Stimulated activated CD8-positive, alpha-beta memory T cell treated with anti-CD3 and anti-CD28 coated beads, Interleukin-4, amount 100 ng/mL, for 48 hours (primary cell): ENCODE measurements around the gene RBM8A.
"Not testable (repeated sequence)": the region's sequence is repeated elsewhere in the genome, so short reads cannot be mapped to it uniquely, and the experiment has no call there.

Experiments used
- DNase-seq: peaks from one replicate; pipeline ENCODE4 v3.0.0-alpha.2; 2020

Gene RBM8A

DNA sequence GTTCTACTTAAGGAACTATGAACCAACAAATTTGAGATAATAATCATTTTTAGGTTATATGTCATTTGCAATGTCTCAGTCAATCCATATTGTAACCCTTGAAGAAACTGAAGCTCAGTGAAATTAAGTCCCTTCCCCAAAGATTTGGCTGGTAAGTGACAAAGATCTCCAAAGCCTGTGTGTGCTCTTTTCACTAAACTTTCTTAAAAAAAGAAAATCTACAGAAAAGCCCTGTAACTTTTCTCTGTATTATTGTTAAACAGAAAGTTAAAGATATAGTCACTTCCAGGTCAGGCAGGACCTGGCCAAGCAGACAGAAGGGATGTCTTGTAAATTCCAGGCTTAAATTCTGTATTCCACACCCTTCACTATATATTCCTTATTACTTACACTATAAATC lies 29.1 kb upstream of the RBM8A start:
- DNase-seq = no peak

DNA sequence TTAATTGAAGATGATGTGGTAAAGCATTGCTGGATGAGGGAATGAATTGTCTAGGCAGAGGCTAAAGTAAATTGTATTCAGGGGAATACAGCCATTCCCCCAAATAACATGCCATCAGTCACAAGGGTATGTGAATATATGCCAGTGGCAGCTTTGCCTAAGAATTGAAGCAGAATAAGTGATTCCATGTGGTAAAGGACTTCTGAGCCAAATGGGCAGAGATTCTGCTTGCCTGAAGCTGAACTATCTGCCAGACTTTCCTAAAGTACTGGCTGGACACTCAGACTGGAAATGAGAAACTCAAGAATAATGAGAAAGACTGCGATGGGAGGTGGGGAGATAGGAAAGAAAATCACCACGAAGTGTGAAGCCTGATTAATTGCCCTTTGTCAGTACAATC lies 28.2 kb upstream of the RBM8A start:
- no peak for DNase-seq

DNA sequence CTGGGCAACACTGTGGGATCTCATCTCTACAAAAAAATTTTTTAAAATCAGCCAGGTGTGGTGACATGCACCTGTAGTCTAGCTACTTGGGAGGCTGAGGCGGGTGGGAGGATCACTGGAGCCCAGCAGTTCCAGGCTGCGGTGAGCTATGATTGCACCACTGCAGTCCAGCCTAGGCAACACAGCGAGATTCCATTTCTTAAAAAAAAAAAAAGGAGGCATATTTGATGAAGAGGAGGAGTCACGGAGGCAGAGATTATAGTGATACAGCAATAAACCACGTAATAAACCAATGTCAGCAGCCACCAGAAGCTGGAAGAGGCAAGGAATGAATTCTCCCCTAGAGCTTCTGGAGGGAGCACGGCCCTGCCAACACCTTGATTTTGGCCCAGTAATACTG lies 26.6 kb upstream of the RBM8A start:
- no peak for DNase-seq

DNA sequence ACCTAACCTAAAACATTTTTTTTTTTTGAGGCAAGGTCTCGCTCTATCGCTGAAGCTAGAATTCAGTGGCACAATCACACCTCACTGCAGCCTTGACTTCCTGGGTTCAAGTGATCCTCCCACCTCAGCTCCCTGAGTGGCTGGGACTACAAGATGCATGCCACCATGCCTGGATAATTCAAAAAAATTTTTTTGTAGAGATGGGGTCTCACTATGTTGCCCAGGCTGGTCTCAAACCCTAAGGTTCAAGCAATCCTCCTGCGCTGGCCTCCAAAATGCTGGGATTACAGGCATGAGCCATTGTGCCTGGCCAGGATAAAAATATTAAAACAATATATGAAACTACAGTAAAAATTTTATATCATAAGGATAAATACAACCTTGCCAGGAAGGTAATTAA lies 25.6 kb upstream of the RBM8A start:
- DNase-seq = no peak

DNA sequence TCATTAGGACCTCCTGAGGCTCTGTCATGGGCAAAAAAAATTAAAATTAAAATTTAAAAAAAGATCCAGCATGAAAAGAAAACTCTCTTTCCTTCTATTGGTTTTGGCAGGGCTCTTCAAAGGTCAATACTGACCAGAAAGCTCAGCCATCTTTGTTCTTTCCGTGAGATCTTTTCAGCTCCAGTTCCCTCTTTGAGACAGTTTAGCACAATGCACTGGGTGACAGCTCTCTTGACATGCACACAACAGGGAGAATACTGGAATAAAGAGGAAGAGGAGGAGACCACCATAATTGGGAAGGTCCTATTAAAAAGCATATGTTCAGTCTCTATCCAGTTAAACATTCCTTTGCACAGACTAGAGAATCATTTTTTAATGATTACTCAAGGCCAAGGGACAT lies 24.2 kb upstream of the RBM8A start:
- DNase-seq = no peak

DNA sequence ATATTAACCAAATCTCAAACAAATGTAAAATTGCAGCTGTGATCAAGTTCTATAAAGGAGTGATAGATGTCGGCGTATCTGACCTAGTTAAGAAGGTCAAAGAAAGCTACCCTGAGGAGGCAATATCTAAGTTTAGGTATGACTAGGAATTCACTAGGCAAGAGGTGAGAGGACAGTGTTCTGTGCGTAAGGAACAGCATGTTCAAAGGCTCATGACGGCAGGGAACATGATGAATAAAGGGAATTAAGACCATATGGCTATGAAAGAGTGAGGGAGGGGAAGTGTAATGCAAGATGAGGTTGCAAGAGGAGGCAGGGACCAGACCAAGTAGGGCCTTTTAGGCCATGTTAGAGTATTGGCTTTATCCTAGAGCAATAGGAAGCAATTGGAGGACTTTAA lies 21.9 kb upstream of the RBM8A start:
- no peak for DNase-seq

DNA sequence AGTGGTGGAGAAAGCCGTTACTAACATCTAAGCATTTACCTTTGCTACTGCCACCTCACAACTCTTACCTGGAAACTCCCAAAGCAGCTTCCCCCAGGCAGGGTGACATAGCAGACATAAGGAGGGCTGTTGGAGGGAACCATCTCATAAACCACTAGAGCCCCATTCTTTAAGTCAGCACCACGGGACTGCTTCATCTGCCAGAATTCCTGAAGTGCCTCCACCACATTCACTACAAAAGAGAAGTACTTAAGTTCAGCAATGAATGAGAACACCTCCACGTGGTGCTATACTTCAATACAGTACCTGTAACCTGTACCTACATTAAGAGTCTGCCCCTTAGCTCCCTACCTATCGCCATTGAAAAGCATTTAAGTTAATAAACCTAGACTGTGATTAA lies 20.3 kb upstream of the RBM8A start:
- no peak for DNase-seq

DNA sequence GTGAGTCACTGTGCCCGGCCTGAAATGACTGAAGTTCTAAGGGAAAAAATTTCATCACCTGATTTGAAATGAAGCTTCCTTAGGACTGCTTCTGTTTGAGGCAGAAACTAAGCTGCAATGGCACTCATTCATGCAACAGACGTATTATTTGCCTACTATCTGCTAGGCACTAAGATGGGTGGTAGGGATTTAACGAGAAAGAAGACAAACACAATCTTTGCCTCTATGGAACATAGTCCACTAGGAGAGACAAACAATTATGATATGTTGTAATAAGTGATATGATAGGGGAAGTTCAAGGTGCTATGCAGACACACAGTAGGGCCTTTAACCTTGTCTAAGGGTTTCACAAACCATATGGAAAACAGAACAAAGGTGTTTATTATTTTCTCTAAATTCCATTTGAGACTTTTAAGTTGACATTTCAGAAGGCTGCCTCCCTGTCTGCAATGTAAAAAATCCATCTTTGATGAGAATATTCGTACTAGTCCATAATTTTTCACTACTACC lies 19.2 kb upstream of the RBM8A start:
- DNase-seq = no peak

DNA sequence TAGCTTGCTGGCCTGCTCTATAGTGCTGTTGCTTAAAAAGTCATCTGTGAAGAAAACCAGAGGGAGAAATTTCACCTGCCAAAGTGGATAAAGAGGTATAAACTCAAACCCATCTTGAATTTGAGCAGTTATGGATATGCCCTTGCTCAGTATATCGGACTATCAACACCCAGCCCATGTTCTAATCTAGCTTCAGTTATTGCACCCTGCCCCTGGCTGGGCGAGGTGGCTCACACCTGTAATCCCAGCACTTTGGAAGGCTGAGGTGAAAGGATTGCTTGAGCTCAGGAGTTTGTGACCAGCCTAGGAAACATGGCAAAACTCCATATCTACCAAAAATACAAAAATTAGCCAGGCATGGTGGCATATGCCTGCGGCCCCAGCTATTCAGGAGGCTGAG lies 17.2 kb upstream of the RBM8A start:
- DNase-seq = no peak

DNA sequence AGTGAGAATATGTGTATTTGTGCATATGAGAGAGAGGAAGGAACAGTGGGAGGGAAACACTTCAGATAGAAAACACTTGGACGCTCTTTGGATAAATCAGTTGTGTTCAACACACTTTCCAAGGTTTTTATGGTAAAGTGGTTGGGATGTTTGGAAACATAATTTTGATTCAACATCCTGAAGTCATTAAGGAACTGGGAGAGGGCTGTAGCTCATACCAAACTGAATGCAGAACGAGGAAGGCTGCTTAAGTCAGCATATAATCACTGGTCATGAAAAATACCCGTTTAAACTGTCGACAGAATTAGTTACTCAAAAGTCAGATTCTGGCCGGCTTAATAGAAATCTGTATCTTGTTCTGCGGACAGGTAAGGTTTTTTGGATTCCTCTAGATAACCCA lies 15.6 kb upstream of the RBM8A start:
- no peak for DNase-seq

DNA sequence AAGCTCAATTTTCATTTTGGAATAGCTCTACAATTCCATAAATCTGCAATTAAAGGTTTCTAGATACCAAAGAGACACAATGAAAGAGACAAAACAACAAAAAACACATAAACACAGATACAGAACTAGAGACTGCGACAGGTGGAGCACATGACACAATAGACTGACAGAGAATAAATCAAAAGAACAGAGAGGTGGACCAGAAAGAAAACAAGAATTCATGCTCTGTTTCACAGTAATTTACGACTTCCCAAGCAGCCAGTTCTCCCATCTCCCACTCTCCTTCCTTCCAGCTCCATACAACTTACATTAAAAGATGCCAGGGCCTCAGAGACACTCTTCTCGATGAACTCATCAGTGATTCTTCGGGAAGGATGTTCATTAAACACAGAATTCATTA lies 15.1 kb upstream of the RBM8A start:
- DNase-seq = no peak

DNA sequence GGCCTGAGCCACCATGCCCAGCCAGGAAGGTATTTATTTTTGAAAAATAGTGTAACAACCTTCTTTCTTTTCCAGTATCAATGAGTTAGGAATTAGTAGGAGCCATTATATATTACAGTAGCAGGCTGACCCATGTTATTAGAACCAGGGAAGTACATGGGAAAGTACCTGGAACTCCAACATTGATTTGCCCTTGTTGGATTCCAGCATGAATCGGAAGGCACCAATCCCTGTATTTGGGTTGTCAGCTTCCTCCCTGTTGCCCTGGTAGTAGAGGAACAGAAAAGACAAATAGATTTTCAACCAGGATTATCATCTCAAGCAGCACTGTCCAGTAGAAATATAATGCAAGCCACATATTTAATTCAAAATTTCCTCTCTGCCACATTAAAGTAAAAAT lies 10.2 kb upstream of the RBM8A start:
- DNase-seq = no peak

DNA sequence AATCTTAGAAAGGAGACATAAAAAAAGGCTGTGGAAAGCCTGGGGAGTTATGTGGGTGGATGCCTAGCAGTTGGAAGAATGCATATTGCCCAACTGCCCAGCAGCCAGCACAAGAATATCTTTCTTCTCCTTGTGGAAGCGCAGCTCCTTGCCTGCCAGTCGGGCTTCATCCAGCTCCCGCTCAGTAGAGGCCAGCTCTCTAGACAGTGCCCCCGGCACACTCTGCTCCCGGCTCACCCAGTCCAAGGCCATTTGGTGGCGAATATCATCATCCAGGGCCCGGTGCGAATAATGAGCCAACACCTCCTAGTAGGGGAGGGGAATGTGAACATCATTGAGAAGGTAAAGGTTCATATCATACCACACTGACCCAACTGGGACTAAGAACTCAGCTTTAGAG lies 9.0 kb upstream of the RBM8A start:
- no peak for DNase-seq

DNA sequence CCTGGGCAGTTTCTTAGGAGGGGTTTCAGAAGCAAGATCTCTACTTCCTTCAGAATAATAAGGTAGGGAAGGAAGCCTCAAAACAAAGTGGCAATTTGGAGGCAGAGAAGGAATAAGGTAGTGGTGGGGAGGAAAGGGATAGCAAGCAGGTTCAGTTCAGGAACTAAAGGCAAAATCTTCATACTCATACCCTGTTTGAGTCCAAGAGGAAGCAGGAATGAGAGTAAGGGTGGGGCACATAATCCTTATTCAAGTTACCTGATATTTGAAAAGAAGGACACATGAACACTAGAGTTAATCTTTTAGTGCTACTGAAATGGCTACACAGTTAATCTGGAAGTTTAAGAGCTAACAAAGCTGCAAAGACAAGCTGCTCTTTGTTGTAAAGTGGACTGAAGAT lies 8.4 kb upstream of the RBM8A start:
- no peak for DNase-seq

DNA sequence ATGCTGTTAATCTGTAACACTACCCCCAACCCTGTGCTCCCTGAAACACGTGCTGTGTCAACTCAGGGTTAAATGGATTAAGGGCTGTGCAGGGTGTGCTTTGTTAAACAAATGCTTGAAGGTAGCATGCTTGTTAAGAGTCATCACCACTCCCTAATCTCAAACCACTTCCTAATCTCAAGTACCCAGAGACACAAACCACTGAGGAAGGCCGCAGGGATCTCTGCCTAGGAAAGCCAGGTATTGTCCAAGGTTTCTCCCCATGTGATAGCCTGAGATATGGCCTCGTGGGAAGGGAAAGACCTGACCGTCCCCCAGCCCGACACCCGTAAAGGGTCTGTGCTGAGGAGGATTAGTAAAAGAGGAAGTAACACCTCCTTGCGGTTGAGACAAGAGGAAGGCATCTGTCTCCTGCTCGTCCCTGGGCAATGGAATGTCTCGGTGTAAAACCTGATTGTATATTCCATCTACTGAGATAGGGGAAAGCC lies 5.3 kb upstream of the RBM8A start:
- not testable (repeated sequence) for DNase-seq

DNA sequence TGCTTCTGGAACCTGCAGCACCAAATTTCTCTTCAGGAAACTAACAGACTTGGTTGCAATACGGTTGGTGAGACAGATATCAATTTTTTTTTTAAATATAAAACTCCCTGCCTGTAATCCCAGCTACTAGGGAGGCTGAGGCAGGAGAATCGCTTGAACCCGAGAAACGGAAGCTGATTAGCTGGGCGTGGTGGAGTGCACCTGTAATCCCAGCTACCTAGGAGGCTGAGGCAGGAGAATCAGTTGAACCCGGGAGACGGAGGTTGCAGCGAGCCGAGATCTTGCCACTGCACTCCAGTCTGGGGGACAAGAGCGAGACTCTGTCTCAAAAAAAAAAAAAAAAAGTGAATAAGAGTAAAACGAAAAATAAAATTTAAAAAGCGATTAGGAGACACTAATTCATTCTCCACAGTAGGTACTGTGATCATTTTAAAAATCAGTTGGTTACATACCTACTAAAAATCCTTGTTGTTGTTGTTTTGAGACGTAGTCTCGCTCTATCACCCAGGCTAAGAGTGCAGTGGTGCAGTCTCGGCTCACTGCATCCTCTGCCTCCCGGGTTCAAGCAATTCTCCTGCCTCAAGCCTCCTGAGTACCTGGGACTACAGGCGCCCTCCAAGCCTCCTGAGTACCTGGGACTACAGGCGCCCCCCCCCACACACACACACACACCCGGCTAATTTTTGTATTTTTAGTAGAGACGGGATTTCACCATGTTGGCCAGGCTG lies 796 bp upstream of the RBM8A start:
- DNase-seq = peak; percentile 36

DNA sequence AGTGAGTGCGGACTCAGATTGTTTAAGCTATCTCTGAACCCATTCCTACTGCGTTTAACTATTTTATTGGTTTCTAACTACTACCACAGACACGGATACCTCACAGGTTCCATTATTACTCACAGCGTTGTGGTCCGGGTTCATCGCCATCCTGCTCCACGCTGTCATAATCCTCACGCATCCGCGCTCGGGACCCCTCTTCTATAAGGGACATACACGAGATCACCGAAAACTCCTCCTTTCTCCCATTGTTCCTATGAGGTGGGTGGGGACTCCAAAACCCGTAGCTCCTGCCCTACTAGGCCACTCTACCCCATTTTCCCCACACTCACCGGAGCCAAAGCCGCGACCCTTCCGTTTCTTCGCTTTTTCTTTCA lies 610 bp downstream of the RBM8A start:
- DNase-seq = peak; percentile 71

DNA sequence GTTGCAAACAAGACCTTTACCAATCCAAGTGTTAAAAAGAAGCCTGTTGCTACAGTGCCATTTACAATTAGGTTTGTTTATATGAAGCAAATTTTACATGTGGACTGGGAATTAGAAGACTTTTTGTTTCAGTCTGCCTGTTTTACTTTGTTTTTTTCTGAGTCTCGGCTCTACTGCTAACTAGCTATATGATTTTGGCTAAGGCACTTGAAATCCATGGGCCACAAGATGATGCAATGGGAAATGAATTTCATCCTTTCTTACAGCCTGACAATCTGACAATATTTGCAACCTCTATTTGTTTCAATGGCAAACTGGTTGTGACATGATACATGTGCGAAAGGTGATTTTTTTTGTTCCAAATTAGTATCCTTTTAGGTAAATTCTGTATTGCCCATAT lies 5.0 kb downstream of the RBM8A start:
- no peak for DNase-seq

DNA sequence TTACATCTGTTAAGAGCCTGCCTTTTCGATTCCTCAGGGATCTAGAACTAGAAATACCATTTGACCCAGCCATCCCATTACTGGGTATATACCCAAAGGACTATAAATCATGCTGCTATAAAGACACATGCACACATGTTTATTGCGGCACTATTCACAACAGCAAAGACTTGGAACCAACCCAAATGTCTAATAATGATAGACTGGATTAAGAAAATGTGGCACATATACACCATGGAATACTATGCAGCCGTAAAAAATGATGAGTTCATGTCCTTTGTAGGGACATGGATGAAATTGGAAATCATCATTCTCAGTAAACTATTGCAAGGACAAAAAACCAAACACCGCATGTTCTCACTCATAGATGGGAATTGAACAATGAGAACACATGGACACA lies 7.0 kb downstream of the RBM8A start:
- DNase-seq = not testable (repeated sequence)

DNA sequence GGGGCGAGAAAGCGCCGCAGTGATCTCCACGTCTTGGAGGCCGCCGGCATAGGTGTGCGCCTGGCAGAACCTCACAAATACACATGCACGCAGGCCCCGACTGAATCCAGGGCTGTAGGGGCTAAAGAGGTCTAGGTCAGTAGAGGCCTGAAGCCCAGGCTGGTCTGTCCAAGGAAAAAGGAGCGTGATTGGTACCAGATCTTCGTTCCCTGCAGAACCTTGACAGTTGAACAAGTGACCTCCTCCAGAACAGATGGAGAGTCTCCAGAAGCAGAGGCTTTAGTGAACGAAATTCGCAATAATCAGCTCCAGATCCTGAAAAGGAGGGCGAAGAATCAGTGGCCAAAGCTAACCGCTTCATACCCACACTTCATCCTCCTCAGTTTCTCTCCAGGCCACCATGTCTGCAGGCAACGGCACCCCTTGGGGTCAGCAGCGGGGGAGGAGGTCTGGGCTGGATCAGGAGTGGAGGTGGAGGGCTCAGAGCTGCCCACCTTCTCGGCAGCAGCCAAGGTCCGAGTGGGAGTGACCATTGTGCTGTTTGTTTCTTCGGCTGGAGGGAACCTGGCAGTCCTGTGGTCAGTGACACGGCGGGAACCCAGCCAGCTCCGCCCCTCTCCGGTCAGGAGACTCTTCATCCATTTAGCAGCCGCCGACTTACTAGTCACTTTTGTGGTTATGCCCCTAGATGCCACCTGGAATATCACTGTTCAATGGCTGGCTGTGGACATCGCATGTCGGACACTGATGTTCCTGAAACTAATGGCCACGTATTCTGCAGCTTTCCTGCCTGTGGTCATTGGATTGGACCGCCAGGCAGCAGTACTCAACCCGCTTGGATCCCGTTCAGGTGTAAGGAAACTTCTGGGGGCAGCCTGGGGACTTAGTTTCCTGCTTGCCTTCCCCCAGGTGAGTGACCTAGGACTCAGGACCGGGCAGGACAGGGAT lies 8.0 kb downstream of the RBM8A start:
- DNase-seq = peak; percentile 46

DNA sequence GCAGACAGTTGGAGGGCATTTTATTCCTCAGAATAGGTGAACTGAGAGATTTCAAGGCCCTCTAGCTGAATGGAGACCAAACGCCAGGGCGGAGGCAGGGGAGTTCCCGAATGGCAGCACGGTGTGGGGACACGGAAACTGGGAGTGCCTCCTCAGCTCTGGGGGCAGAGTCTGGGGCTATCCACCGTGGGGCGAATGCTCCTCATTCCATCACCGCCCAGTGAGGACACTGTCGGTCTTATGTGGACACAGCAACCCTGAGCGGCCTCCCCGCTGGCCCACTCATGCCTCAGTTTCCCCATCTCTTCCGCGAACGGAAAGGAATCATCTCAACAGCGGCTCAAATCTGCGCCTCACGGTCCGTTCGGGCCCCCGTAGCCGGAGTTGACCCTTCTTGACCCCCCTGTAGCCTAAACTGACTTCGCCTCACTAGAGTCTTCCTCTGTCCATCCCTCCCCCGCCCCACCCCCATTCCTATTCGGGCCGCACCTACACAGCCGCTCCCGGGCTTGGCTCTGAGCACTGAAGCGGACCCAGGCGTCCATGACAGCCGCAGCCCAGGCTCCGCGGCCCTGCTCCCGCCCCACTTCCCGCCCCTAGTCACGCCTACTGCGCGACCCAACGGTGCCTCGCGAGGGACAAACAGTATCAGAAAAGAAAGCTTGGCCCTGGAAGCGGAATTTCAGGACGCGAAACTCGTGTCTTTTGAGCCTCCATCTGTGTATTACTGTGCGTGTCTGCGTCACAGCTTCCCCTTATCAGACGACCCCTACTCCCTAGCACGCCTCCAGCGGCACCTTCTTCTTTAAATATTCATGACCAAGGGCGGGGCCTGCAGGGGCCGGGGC lies 8.9 kb downstream of the RBM8A start, which contains the start of gene PEX11B:
TSS of gene PEX11B (minus strand) at position 574 of the 848 bp plus-strand sequence. CDS start at position 545, 29 bp downstream.
- peak; percentile 94 for DNase-seq

DNA sequence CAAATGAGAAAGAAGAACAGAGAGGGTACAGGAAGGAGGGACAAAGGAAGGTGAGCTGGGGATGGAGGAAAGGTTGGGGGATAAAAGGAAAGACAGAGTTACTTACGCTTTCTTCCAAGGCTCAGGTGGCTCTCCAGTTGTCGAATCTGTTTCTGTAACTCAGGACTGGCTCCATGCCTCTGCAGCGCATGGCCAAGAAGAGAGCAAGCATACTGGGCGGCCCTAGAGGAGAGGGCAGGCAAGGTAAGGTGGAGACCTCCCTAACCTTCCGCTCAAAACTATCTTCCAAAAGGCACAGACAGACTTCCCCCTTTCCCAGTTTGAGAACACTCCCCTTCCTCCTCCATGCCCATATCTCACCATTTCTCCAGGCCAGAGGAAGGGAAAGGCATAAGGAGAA lies 9.7 kb downstream of the RBM8A start:
- DNase-seq = no peak

DNA sequence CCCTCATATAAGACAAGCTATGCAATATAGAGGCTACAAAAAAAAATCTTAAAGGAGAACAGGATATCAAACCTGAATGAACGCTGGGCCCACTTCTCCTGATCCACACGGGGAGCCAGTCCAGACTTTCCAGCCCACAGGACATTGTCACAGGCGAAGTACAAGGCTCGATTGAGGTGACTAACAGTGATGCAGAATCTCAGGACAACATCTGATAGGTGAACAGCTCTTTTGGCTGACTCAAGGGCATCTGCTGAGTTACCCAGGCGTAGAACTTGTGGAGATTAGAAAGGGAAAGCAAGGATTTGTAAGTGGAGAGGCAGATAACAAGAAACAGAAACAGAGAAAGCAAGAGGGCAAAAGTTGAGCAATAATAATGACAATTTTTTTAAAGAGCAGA lies 10.5 kb downstream of the RBM8A start:
- DNase-seq = no peak
